H1 (cell line): ENCODE measurements around the gene CHCHD6. TPM values are rescaled to one million over a fixed set of nuclear protein-coding genes. Genes with fewer than 3 reads are reported as not detected.
A peak's percentile ranks its signal among the peaks of the same experiment; 100 is the strongest.

Source experiments
- CTCF ChIA-PET: fragments of 300-600 bp; sonication (Branson Sonifier 250); formaldehyde crosslinking; loops from one replicate; lab custom pipeline; 2021; ENCODE audit not compliant: partially characterized antibody; lab: Charles Lee
- POLR2A ChIA-PET: fragments of 300-600 bp; sonication (Branson Sonifier 250); formaldehyde crosslinking; loops from one replicate; lab custom pipeline; 2021; ENCODE audit warnings: inconsistent platforms; ENCODE audit not compliant: partially characterized antibody; lab: Charles Lee
- DNase-seq, 2 experiments: peaks; one replicate each; pipeline versions ENCODE4 v3.0.0 to v3.0.0-alpha.2; 2010 to 2022; ENCODE audit warnings: low spot score in 2 of 2, low read depth in 1 of 2, mixed read lengths in 1 of 2
- FAIRE-seq: peaks from 2 replicates; lab custom pipeline; 2011; peaks lifted over from hg19 to GRCh38; lab: Jason Lieb, UNC
- H2AFZ ChIP-seq: 2 replicates; pipeline ENCODE4 v1.8.1; 2012; ENCODE audit warnings: low read length, inconsistent platforms
- H2AK5ac ChIP-seq: 2 replicates; pipeline ENCODE4 v1.6.1; 2013; ENCODE audit warnings: low read depth, low read length
- H2BK120ac ChIP-seq: replicated peaks from 2 replicates; pipeline ENCODE3; 2013; ENCODE audit warnings: low read depth, low read length, inconsistent platforms
- H2BK12ac ChIP-seq: 2 replicates; pipeline ENCODE4 v1.6.1; 2013; ENCODE audit warnings: low read depth, low read length
- H2BK15ac ChIP-seq: 2 replicates; pipeline ENCODE4 v1.6.1; 2013; ENCODE audit warnings: low read length
- H2BK20ac ChIP-seq: 2 replicates; pipeline ENCODE4 v1.6.1; 2013; ENCODE audit warnings: low read length
- H2BK5ac ChIP-seq: 2 replicates; pipeline ENCODE4 v1.6.1; 2013; ENCODE audit warnings: low read depth, low read length
- H3K14ac ChIP-seq: 2 replicates; pipeline ENCODE4 v1.6.1; 2013; ENCODE audit warnings: inconsistent platforms; ENCODE audit not compliant: insufficient read length
- H3K18ac ChIP-seq: 2 replicates; pipeline ENCODE4 v1.6.1; 2013; ENCODE audit warnings: low read length; ENCODE audit errors: extremely low read depth
- H3K23ac ChIP-seq: 2 replicates; pipeline ENCODE4 v1.6.1; 2013; ENCODE audit warnings: inconsistent platforms; ENCODE audit not compliant: insufficient read length
- H3K23me2 ChIP-seq: 2 replicates; pipeline ENCODE4 v1.6.1; 2013; ENCODE audit warnings: low read depth, low read length
- H3K27ac ChIP-seq: 2 replicates; pipeline ENCODE4 v1.6.1; 2011; ENCODE audit warnings: low read depth, low read length, inconsistent platforms
- H3K27me3 ChIP-seq, 4 experiments: replicated peaks in 1 of 4; 1 replicate in 1 of 4; 2 replicates in 3 of 4; pipeline versions ENCODE4 v1.6.1 to v1.8.1; 2011 to 2013; ENCODE audit warnings: low read length in 3 of 4, mild to moderate bottlenecking in 3 of 4, inconsistent platforms in 2 of 4, mixed read lengths in 2 of 4, moderate library complexity in 1 of 4; ENCODE audit not compliant: control insufficient read depth in 3 of 4, insufficient read depth in 3 of 4; ENCODE audit errors: extremely low read depth in 1 of 4
- H3K36me3 ChIP-seq, 4 experiments: 2 replicates each; pipeline versions ENCODE4 v1.6.1 to v1.8.1; 2011 to 2013; ENCODE audit warnings: mild to moderate bottlenecking in 4 of 4, low read length in 3 of 4, moderate library complexity in 2 of 4, control low read depth in 1 of 4, inconsistent platforms in 1 of 4; ENCODE audit not compliant: insufficient read depth in 4 of 4, control insufficient read depth in 2 of 4
- H3K4ac ChIP-seq: replicated peaks from 2 replicates; pipeline ENCODE3; 2013; ENCODE audit warnings: low read length, low read depth, mixed read lengths, inconsistent platforms; ENCODE audit not compliant: insufficient read length
- H3K4me1 ChIP-seq, 4 experiments: replicated peaks in 1 of 4; 1 replicate in 1 of 4; 2 replicates in 3 of 4; pipeline versions ENCODE4 v1.6.1 to v1.8.1; 2011 to 2013; ENCODE audit warnings: low read length in 3 of 4, inconsistent platforms in 2 of 4, mixed read lengths in 1 of 4; ENCODE audit not compliant: insufficient read depth in 4 of 4, control insufficient read depth in 3 of 4
- H3K4me2 ChIP-seq, 2 experiments: 2 replicates each; pipeline versions ENCODE4 v1.6.1 to v1.8.1; 2011 to 2013; ENCODE audit warnings: low read depth in 2 of 2, low read length in 2 of 2, control low read depth in 1 of 2, inconsistent platforms in 1 of 2, mild to moderate bottlenecking in 1 of 2; ENCODE audit not compliant: insufficient read depth in 1 of 2
- H3K4me3 ChIP-seq, 4 experiments: fragments of 200-600, 300-600 bp in 1 of 4; sonication (generic), shearing (Covaris generic), sonication (Bioruptor Twin) in 1 of 4; 2 replicates each; pipeline versions ENCODE4 v1.5.1 to v1.8.1; 2011 to 2016; ENCODE audit warnings: low read length in 4 of 4, low read depth in 3 of 4, control low read depth in 2 of 4, inconsistent platforms in 2 of 4, mild to moderate bottlenecking in 2 of 4, mixed read lengths in 1 of 4, moderate library complexity in 1 of 4; ENCODE audit not compliant: insufficient read depth in 2 of 4; ENCODE audit errors: extremely low read depth in 1 of 4
- H3K56ac ChIP-seq: replicated peaks from 2 replicates; pipeline ENCODE3; 2013; ENCODE audit warnings: low read depth, mild to moderate bottlenecking, mixed read lengths, low read length, inconsistent platforms; ENCODE audit not compliant: insufficient read length
- H3K79me1 ChIP-seq: 2 replicates; pipeline ENCODE4 v1.6.1; 2013; ENCODE audit warnings: low read depth, low read length, control low read depth
- H3K79me2 ChIP-seq, 2 experiments: 2 replicates each; pipeline versions ENCODE4 v1.6.1 to v1.8.1; 2012 to 2013; ENCODE audit warnings: low read length in 2 of 2, mild to moderate bottlenecking in 2 of 2, inconsistent platforms in 1 of 2; ENCODE audit not compliant: insufficient read depth in 2 of 2, control insufficient read depth in 1 of 2
- H3K9ac ChIP-seq, 4 experiments: replicated peaks in 1 of 4; 1 replicate in 1 of 4; 2 replicates in 3 of 4; pipeline versions ENCODE4 v1.6.1 to v1.8.1; 2011 to 2013; ENCODE audit warnings: low read depth in 3 of 4, low read length in 3 of 4, control low read depth in 2 of 4, mild to moderate bottlenecking in 2 of 4, moderate library complexity in 2 of 4, inconsistent platforms in 1 of 4; ENCODE audit errors: extremely low read depth in 1 of 4
- H3K9me3 ChIP-seq, 2 experiments: 2 replicates each; pipeline versions ENCODE4 v1.6.1 to v1.8.1; 2012 to 2013; ENCODE audit warnings: mild to moderate bottlenecking in 2 of 2, moderate library complexity in 2 of 2, control low read depth in 1 of 2, inconsistent platforms in 1 of 2, low read depth in 1 of 2, low read length in 1 of 2, mixed read lengths in 1 of 2; ENCODE audit not compliant: insufficient read depth in 2 of 2
- H4K20me1 ChIP-seq, 2 experiments: replicated peaks in 1 of 2; 2 replicates each; pipeline versions ENCODE3 to v1.8.1; 2011 to 2013; ENCODE audit warnings: inconsistent platforms in 2 of 2, low read length in 2 of 2, mild to moderate bottlenecking in 1 of 2; ENCODE audit not compliant: insufficient read depth in 2 of 2, control insufficient read depth in 1 of 2
- H4K5ac ChIP-seq: 2 replicates; pipeline ENCODE4 v1.6.1; 2013; ENCODE audit warnings: low read length, low read depth, mixed read lengths, inconsistent platforms; ENCODE audit not compliant: insufficient read length
- H4K8ac ChIP-seq: 2 replicates; pipeline ENCODE4 v1.8.0; 2013; ENCODE audit warnings: mild to moderate bottlenecking, moderate library complexity, low read length, inconsistent platforms; ENCODE audit not compliant: insufficient read depth; ENCODE audit errors: extremely low read depth
- H4K91ac ChIP-seq: replicated peaks from 2 replicates; pipeline ENCODE3; 2013; ENCODE audit warnings: low read length, mixed read lengths, inconsistent platforms; ENCODE audit not compliant: insufficient read length
- BRCA1 ChIP-seq: IDR thresholded peaks from 2 replicates; pipeline ENCODE4 v1.6.1; 2012; ENCODE audit warnings: low read depth, low read length, improper control_type of control experiment
- CTBP2 ChIP-seq: IDR thresholded peaks from 2 replicates; pipeline ENCODE4 v1.7.0; 2011; ENCODE audit warnings: borderline replicate concordance, mild to moderate bottlenecking, moderate library complexity, mixed read lengths, low read length; ENCODE audit not compliant: insufficient read depth, insufficient read length
- WGBS, 2 experiments: shearing (Covaris generic) in 1 of 2; methylation state at CpG; one replicate each; pipeline versions ENCODE4 v1.1.6 to v1.1.7; 2013 to 2015; ENCODE audit warnings: low lambda C conversion rate in 2 of 2, mixed read lengths in 2 of 2, inconsistent platforms in 1 of 2, low coverage in 1 of 2, missing lambda C conversion rate in 1 of 2; ENCODE audit not compliant: insufficient replicate concordance in 2 of 2, insufficient coverage in 1 of 2, insufficient read length in 1 of 2; ENCODE audit errors: extremely low coverage in 1 of 2, missing lambda C conversion rate in 1 of 2; 5-methylcytosine and 5-hydroxymethylcytosine counted together
- polyA plus RNA-seq, 7 experiments: library from polyadenylated mRNA; depleted of rRNA in 3 of 7; stranded (reverse) in 5 of 7; unstranded in 2 of 7; fragments of >200 nt in 5 of 7; fragments of 200-250 nt in 2 of 7; gene quantifications; 1 replicate in 5 of 7; 2 replicates in 1 of 7; 4 replicates in 1 of 7; pipeline versions ENCODE4 v1.2.1 to v1.2.3, GENCODE V29; 2011 to 2013; ENCODE audit warnings: missing spikeins in 2 of 7, mixed read lengths in 2 of 7
- total RNA-seq: library from RNA; stranded (reverse); fragmentation: NEBNext Ultra II Directional; extraction: Animal tissue kit (Norgen Biotek cat#: 25700); gene quantifications from 2 replicates; pipeline ENCODE4 v1.2.1, GENCODE V29; 2021

Gene CHCHD6
- total and polyA plus RNA-seq, 2 of the 8 experiments (the other 6 are each of a cell fraction or from before 2014, with no cell fraction given): 32.4 to 37.6 TPM

GRCh38 chr3:126677862-126678503 is 26.1 kb upstream of the CHCHD6 start:
- FAIRE-seq: no peak
- peaks cover 2 to 19% (median 14%) of the 10 kb centered on the region in 4 experiments; a peak in 6 of 7 replicates for H3K27me3 ChIP-seq
- no peak overlapping the region for H2BK20ac ChIP-seq
- ChIA-PET POLR2A (no interaction called here), CTCF (interaction anchor here (1.0 to 3.3 kb wide), 16 partner anchors 12 to 868 kb away, joined by 3 to 19 read pairs (median 6); partner anchors contain the start of genes C3orf22, CHCHD6 and TXNRD3)
- DNase-seq: peak in 1 of 2 experiments; percentile 22
- H3K9me3 ChIP-seq: peaks cover 0 to 7% of the 10 kb centered on the region in 2 experiments; a peak in 2 of 4 replicates
- no peak overlapping the region for H3K14ac ChIP-seq
- no peak overlapping the region for H3K9ac ChIP-seq
- H3K23ac ChIP-seq: no peak overlapping the region
- H2BK5ac ChIP-seq: no peak overlapping the region
- H2BK15ac ChIP-seq: no peak overlapping the region
- no peaks in the 10 kb centered on the region for H3K79me1 ChIP-seq
- no peak for TF ChIP-seq CTBP2
- no peak for TF ChIP-seq BRCA1
- H3K18ac ChIP-seq: no peak overlapping the region
- H3K4me3 ChIP-seq: no peak overlapping the region
- H3K23me2 ChIP-seq: no peaks in the 10 kb centered on the region
- WGBS, 2 experiments: 88% methylated on average over 13 of the region's 13 CpGs; no CpG with 5 or more reads in 1 of the 2 experiments
- H3K4me1 ChIP-seq: peaks cover 0 to 4% (median 4%) of the 10 kb centered on the region in 4 experiments; a peak in 4 of 7 replicates
- no peak overlapping the region for H2AK5ac ChIP-seq
- no peak overlapping the region for H3K27ac ChIP-seq
- H3K4ac ChIP-seq: no peak overlapping the region
- no peak overlapping the region for H4K8ac ChIP-seq
- H3K56ac ChIP-seq: no peak overlapping the region
- H3K4me2 ChIP-seq: no peak overlapping the region
- H3K36me3 ChIP-seq: no peaks in the 10 kb centered on the region
- H2BK120ac ChIP-seq: no peak overlapping the region
- no peak overlapping the region for H4K5ac ChIP-seq
- no peak overlapping the region for H2BK12ac ChIP-seq
- H4K20me1 ChIP-seq: no peaks in the 10 kb centered on the region
- H4K91ac ChIP-seq: no peak overlapping the region
- H3K79me2 ChIP-seq: no peaks in the 10 kb centered on the region
- H2AFZ ChIP-seq: no peak overlapping the region
